HepG2 (cell line): ENCODE results near the gene TRA2B. TPM values are rescaled to one million over a fixed set of nuclear protein-coding genes. Genes with fewer than 3 reads are reported as not detected.

ENCODE experiments used
- CENPX ChIP-seq: sonication (generic); formaldehyde crosslinking; IDR thresholded peaks from 2 replicates; pipeline ENCODE4 v1.9.0; 2021; ENCODE audit warnings: mild to moderate bottlenecking, missing genetic modification reagents, moderate library complexity
- GTF2F1 ChIP-seq: fragments of 150-350 bp; IDR thresholded peaks from 2 replicates; pipeline ENCODE4 v1.6.1; 2014; ENCODE audit warnings: low read length
- KDM2A ChIP-seq: sonication (generic); formaldehyde crosslinking; IDR thresholded peaks from 2 replicates; pipeline ENCODE4 v1.4.0; 2020; ENCODE audit warnings: low read depth, missing genetic modification reagents, borderline replicate concordance
- NONO ChIP-seq, 2 experiments: fragments of 450-650 bp in 1 of 2; sonication (generic) in 1 of 2; formaldehyde crosslinking in 1 of 2; IDR thresholded peaks in 1 of 2; conservative IDR thresholded peaks in 1 of 2; 2 replicates each; pipeline versions ENCODE4 v1.6.1 to v1.8.0; 2017 to 2022; ENCODE audit warnings: mild to moderate bottlenecking in 1 of 2, missing genetic modification reagents in 1 of 2, moderate library complexity in 1 of 2
- PAX8 ChIP-seq: sonication (generic); formaldehyde crosslinking; IDR thresholded peaks from 2 replicates; pipeline ENCODE4 v1.8.0; 2022; ENCODE audit warnings: mild to moderate bottlenecking, missing genetic modification reagents, borderline replicate concordance
- RELA ChIP-seq: sonication (generic); formaldehyde crosslinking; IDR thresholded peaks from 2 replicates; pipeline ENCODE4 v1.4.0; 2020; ENCODE audit warnings: missing genetic modification reagents
- RXRA ChIP-seq: sonication (generic); formaldehyde crosslinking; IDR thresholded peaks from 2 replicates; pipeline ENCODE4 v1.5.1; 2020; ENCODE audit warnings: missing genetic modification reagents
- U2AF1 ChIP-seq: fragments of 200-400 bp; formaldehyde crosslinking; optimal IDR thresholded peaks from 2 replicates; pipeline ENCODE3; 2017; ENCODE audit warnings: mild to moderate bottlenecking, low read depth, low read length
- ZFP90 ChIP-seq: sonication (generic); formaldehyde crosslinking; IDR thresholded peaks from 2 replicates; pipeline ENCODE4 v1.8.0; 2022; ENCODE audit warnings: missing genetic modification reagents, mild to moderate bottlenecking, inconsistent platforms, borderline replicate concordance
- ZNF329 ChIP-seq: sonication (generic); formaldehyde crosslinking; IDR thresholded peaks from 2 replicates; pipeline ENCODE4 v1.9.0; 2021; ENCODE audit warnings: low read depth, mild to moderate bottlenecking, missing genetic modification reagents
- ZNF558 ChIP-seq: sonication (generic); formaldehyde crosslinking; IDR thresholded peaks from 2 replicates; pipeline ENCODE4 v1.9.0; 2022; ENCODE audit warnings: mild to moderate bottlenecking, missing genetic modification reagents, borderline replicate concordance
- ZNF660 ChIP-seq: sonication (generic); formaldehyde crosslinking; IDR thresholded peaks from 2 replicates; pipeline ENCODE4 v1.5.1; 2020; ENCODE audit warnings: mild to moderate bottlenecking, low read depth, missing genetic modification reagents, borderline replicate concordance
- polyA plus RNA-seq, 8 experiments: library from polyadenylated mRNA; depleted of rRNA in 3 of 8; stranded (reverse) in 7 of 8; unstranded in 1 of 8; fragments of >200 nt; fragmentation: Illumina TruSeq in 4 of 8; extraction: Trizol in 4 of 8; gene quantifications; 2 replicates each; pipeline versions ENCODE4 v1.2.1 to v1.2.3, GENCODE V29; 2011 to 2016; ENCODE audit warnings: low read depth in 4 of 8, missing spikeins in 1 of 8, mixed read lengths in 1 of 8; ENCODE audit not compliant: insufficient read depth in 1 of 8
- total RNA-seq, 5 experiments: library from RNA; depleted of rRNA; stranded (reverse); fragments of >200 nt; fragmentation: Illumina TruSeq; extraction: Trizol; gene quantifications; 2 replicates each; pipeline ENCODE4 v1.2.3, GENCODE V29; 2016; ENCODE audit warnings: low read depth in 1 of 5
- TF ChIP-seq, protein P1 (sequence below): sonication (generic); formaldehyde crosslinking; conservative IDR thresholded peaks from 2 replicates; pipeline ENCODE4 v1.8.0; 2022; ENCODE audit warnings: missing genetic modification reagents
- TF ChIP-seq, protein P2 (sequence below): sonication (generic); formaldehyde crosslinking; IDR thresholded peaks from 2 replicates; pipeline ENCODE4 v1.4.0; 2020; ENCODE audit warnings: missing genetic modification reagents, borderline replicate concordance
- TF ChIP-seq, protein P3 (sequence below): fragments of 450-650 bp; IDR thresholded peaks from 2 replicates; pipeline ENCODE4 v1.6.1; 2016
- TF ChIP-seq, protein P4 (sequence below): sonication (generic); formaldehyde crosslinking; IDR thresholded peaks from 2 replicates; pipeline ENCODE4 v1.8.0; 2022; ENCODE audit warnings: missing genetic modification reagents, mild to moderate bottlenecking, inconsistent platforms, borderline replicate concordance
- TF ChIP-seq, protein P5 (sequence below): sonication (generic); formaldehyde crosslinking; IDR thresholded peaks from 2 replicates; pipeline ENCODE4 v1.9.0; 2021; ENCODE audit warnings: missing genetic modification reagents, borderline replicate concordance

TRA2B gene
- total and polyA plus RNA-seq, 2 of the 13 experiments (the other 11 are each of a cell fraction or from before 2014, with no cell fraction given) = 105 to 241 TPM

DNA sequence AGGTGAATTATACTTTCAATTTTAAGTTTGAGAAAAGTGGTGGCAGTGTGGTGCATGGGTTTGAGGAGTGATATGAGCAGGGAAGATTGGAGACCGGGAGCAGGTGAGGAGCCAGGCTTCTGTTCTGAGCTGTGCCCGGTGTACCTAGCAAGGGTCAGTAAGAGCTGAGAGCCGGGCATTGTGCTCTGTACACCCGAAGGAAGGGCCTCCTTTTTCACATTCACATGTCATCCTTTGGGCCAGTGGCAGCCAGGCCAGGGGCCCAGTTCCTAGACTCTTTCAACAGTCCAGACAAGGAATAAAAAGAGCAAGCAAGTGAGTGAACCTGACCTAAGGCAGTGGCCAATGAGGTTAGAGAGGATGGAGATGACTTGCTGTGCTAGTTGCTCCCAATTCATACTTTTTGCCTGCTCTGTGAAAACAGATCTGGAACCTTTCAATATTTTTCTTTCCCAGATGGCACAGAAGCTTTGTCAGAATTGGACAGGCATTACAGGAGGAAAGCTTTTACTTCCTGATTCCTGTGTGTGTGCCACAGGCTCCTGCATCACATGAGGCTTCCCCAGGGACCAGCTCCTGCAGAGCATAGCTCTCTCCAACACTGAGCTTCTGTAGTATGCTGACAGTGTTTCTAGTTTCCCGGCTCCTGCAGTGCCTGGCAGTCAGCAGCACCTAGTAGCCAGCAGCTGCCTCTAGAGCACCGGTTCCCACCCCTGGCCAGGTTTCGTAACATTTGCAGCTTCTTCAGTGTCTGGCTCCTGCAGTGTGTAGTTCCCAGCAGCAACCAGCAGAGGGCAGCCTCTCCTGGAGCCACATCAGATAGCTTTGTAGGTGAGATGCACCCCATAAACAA, 5.3 kb upstream of the TRA2B start (continued):
- TF ChIP-seq ZNF660 (CRISPR knock-in tag) (no peak), KDM2A (CRISPR knock-in tag) (no peak), RELA (CRISPR knock-in tag) (no peak), ZFP90 (CRISPR knock-in tag) (no peak), CENPX (CRISPR knock-in tag) (no peak), ZNF329 (CRISPR knock-in tag) (0 out of 2 replicates have a peak, but pooled peaks have one; percentile 8), GTF2F1 (no peak), NONO (IDR thresholded peaks at IDR 0.05) (no peak), NONO (CRISPR knock-in tag; conservative IDR thresholded peaks at IDR 0.05) (peak; percentile 66; the same call in 1 of the 2 replicates), ZNF558 (no peak), PAX8 (CRISPR knock-in tag) (no peak), U2AF1 (no peak), RXRA (CRISPR knock-in tag) (peak; percentile 57)
- TF ChIP-seq, protein P1, sequence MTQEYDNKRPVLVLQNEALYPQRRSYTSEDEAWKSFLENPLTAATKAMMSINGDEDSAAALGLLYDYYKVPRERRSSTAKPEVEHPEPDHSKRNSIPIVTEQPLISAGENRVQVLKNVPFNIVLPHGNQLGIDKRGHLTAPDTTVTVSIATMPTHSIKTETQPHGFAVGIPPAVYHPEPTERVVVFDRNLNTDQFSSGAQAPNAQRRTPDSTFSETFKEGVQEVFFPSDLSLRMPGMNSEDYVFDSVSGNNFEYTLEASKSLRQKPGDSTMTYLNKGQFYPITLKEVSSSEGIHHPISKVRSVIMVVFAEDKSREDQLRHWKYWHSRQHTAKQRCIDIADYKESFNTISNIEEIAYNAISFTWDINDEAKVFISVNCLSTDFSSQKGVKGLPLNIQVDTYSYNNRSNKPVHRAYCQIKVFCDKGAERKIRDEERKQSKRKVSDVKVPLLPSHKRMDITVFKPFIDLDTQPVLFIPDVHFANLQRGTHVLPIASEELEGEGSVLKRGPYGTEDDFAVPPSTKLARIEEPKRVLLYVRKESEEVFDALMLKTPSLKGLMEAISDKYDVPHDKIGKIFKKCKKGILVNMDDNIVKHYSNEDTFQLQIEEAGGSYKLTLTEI (CRISPR knock-in tag) = no peak
- TF ChIP-seq, protein P2, sequence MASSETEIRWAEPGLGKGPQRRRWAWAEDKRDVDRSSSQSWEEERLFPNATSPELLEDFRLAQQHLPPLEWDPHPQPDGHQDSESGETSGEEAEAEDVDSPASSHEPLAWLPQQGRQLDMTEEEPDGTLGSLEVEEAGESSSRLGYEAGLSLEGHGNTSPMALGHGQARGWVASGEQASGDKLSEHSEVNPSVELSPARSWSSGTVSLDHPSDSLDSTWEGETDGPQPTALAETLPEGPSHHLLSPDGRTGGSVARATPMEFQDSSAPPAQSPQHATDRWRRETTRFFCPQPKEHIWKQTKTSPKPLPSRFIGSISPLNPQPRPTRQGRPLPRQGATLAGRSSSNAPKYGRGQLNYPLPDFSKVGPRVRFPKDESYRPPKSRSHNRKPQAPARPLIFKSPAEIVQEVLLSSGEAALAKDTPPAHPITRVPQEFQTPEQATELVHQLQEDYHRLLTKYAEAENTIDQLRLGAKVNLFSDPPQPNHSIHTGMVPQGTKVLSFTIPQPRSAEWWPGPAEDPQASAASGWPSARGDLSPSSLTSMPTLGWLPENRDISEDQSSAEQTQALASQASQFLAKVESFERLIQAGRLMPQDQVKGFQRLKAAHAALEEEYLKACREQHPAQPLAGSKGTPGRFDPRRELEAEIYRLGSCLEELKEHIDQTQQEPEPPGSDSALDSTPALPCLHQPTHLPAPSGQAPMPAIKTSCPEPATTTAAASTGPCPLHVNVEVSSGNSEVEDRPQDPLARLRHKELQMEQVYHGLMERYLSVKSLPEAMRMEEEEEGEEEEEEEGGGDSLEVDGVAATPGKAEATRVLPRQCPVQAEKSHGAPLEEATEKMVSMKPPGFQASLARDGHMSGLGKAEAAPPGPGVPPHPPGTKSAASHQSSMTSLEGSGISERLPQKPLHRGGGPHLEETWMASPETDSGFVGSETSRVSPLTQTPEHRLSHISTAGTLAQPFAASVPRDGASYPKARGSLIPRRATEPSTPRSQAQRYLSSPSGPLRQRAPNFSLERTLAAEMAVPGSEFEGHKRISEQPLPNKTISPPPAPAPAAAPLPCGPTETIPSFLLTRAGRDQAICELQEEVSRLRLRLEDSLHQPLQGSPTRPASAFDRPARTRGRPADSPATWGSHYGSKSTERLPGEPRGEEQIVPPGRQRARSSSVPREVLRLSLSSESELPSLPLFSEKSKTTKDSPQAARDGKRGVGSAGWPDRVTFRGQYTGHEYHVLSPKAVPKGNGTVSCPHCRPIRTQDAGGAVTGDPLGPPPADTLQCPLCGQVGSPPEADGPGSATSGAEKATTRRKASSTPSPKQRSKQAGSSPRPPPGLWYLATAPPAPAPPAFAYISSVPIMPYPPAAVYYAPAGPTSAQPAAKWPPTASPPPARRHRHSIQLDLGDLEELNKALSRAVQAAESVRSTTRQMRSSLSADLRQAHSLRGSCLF (CRISPR knock-in tag) = no peak
- TF ChIP-seq, protein P3, sequence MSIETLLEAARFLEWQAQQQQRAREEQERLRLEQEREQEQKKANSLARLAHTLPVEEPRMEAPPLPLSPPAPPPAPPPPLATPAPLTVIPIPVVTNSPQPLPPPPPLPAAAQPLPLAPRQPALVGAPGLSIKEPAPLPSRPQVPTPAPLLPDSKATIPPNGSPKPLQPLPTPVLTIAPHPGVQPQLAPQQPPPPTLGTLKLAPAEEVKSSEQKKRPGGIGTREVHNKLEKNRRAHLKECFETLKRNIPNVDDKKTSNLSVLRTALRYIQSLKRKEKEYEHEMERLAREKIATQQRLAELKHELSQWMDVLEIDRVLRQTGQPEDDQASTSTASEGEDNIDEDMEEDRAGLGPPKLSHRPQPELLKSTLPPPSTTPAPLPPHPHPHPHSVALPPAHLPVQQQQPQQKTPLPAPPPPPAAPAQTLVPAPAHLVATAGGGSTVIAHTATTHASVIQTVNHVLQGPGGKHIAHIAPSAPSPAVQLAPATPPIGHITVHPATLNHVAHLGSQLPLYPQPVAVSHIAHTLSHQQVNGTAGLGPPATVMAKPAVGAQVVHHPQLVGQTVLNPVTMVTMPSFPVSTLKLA = no peak
- TF ChIP-seq, protein P4, sequence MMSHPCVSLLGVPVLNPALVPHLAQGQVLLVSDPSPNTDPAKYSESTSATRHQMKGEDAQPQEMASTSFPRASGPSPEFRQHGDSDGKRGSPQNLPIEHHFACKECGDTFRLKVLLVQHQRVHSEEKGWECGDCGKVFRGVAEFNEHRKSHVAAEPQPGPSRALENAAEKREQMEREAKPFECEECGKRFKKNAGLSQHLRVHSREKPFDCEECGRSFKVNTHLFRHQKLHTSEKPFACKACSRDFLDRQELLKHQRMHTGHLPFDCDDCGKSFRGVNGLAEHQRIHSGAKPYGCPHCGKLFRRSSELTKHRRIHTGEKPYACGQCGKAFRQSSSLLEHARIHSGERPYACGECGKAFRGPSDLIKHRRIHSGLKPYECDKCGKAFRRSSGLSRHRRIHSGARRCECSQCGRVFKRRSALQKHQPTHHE = no peak
- TF ChIP-seq, protein P5, sequence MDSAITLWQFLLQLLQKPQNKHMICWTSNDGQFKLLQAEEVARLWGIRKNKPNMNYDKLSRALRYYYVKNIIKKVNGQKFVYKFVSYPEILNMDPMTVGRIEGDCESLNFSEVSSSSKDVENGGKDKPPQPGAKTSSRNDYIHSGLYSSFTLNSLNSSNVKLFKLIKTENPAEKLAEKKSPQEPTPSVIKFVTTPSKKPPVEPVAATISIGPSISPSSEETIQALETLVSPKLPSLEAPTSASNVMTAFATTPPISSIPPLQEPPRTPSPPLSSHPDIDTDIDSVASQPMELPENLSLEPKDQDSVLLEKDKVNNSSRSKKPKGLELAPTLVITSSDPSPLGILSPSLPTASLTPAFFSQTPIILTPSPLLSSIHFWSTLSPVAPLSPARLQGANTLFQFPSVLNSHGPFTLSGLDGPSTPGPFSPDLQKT (CRISPR knock-in tag) = no peak
